Measurements from ENCODE around the gene TANC1. TPM values are rescaled to one million over a fixed set of nuclear protein-coding genes. Genes with fewer than 3 reads are reported as not detected.

TANC1 gene
- total and polyA plus RNA-seq, 2 of the 4 experiments (the other 2 are of a cell fraction), result 10.2 to 12.9 TPM

DNA sequence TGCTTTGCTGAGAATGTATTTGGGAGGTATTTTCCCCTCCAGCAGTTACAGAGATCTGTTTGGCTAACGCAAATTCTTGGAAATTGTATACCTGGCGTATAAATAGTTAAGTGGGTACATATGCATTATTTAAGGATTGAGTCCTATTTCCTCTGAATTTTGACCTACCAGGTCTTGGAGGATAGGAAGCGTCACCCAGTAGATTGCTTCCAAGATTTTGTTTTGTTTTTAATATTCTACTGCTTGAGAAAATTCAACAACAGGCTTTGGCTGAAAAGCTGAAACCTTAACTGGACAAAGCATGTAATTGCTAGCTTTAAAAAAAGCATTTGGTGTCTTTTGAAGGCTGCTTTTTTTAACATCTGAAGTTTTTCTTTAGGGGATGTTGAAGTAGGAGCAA, 168.0 kb downstream of the TANC1 start:
- Histone ChIP-seq H4K5ac (ENCODE audit: low read depth, low read length) (peak overlapping the region; percentile 26; the same call in 1 of the 2 replicates), H3K18ac (ENCODE audit: low read depth, low read length) (peak overlapping the region; percentile 39; the same call in 1 of the 2 replicates), H3K56ac (ENCODE audit: extremely low read depth, insufficient read depth, low read length) (peak overlapping the region; percentile 62; the same call in 1 of the 2 replicates), H2AFZ (replicated peaks; ENCODE audit: low read length, poor library complexity) (no peak overlapping the region), H3K4ac (ENCODE audit: low read depth, low read length) (no peak overlapping the region; the same call in 1 of the 2 replicates), H3K9me1 (ENCODE audit: insufficient read depth, low read length) (peaks cover 25% of the 10 kb centered on the region), H4K8ac (ENCODE audit: low read depth in 2 of 2, low read length in 2 of 2) (peak overlapping the region; percentile 33 to 94; a peak in 3 of 4 replicates), H2BK120ac (ENCODE audit: low read depth, low read length) (peak overlapping the region; percentile 69), H3K4me1 (ENCODE audit: control insufficient read depth, insufficient read depth, low read length) (peaks cover 36% of the 10 kb centered on the region), H3K36me3 (ENCODE audit: control insufficient read depth, insufficient read depth, low read length) (no peaks in the 10 kb centered on the region), H3K79me1 (ENCODE audit: low read depth in 1 of 2, low read length in 2 of 2) (peaks cover 23 to 61% of the 10 kb centered on the region in 2 experiments), H3K27ac (ENCODE audit: insufficient read depth, low read length) (peak overlapping the region; percentile 2; the same call in 1 of the 2 replicates), H4K20me1 (ENCODE audit: insufficient read depth, low read length) (no peaks in the 10 kb centered on the region), H2AK5ac (ENCODE audit: low read depth, low read length) (no peak overlapping the region), H3K9me3 (ENCODE audit: control insufficient read depth, insufficient read depth, low read length) (no peaks in the 10 kb centered on the region), H3K27me3 (ENCODE audit: control insufficient read depth, insufficient read depth, low read length) (no peaks in the 10 kb centered on the region), H2BK15ac (ENCODE audit: low read depth, low read length) (no peak overlapping the region; the same call in 2 of the 3 replicates), H2BK20ac (ENCODE audit: low read depth, low read length) (peak overlapping the region; percentile 30), H2BK5ac (ENCODE audit: low read depth, low read length, poor library complexity, severe bottlenecking) (peak overlapping the region; percentile 90), H3K9ac (ENCODE audit: low read depth, low read length) (no peak overlapping the region; the same call in 1 of the 2 replicates), H4K91ac (ENCODE audit: insufficient read depth, low read depth, low read length) (peak overlapping the region; percentile 43; the same call in 1 of the 2 replicates), H3K4me3 (ENCODE audit: insufficient read depth, low read depth, low read length) (peak overlapping the region; percentile 1; the same call in 1 of the 2 replicates), H2AK9ac (replicated peaks; ENCODE audit: low read depth, low read length, poor library complexity) (no peak overlapping the region), H3K4me2 (ENCODE audit: low read depth, low read length) (peak overlapping the region; percentile 71; the same call in 1 of the 2 replicates), H3K23ac (ENCODE audit: low read depth, low read length) (peak overlapping the region; percentile 11; the same call in 1 of the 2 replicates), H3K14ac (replicated peaks; ENCODE audit: low read depth, low read length) (peak overlapping the region; percentile 30; the same call in 1 of the 2 replicates)
- dilution Hi-C loops (cut with HindIII; ENCODE audit: low sequenced_read_pairs, unreplicated experiment), result no loop called here
- intact Hi-C loops (cut with micrococcal nuclease), result loop anchor here (5.0 to 10.0 kb wide), 4 partner anchors 151 to 668 kb away; partner anchors contain the start of genes BAZ2B, MARCHF7 and WDSUB1
- ChIA-PET POLR2A (ENCODE audit: unreplicated experiment) (no interaction called here), CTCF (interaction anchor here (0.6 kb wide), 1 partner anchor 348 kb away, joined by 3 read pairs; no protein-coding TSS in a partner anchor)
- in situ Hi-C loops (cut with MboI; ENCODE audit: low sequenced_read_pairs), result no loop called here
- ATAC-seq (ENCODE audit: low read depth), result no peak; the same call in 1 of the 2 replicates
- BruUV-seq (replicated peaks), result no TSS peak
- no CpG with 5 or more reads among the region's 3 CpGs for WGBS, 2 experiments (ENCODE audit: extremely low coverage in 2 of 2, insufficient read length in 1 of 2)
- no peak for DNase-seq
- TF ChIP-seq USF2 (IDR thresholded peaks at IDR 0.05; ENCODE audit: low read depth, low read length) (no peak), FOS (IDR thresholded peaks at IDR 0.05; ENCODE audit: low read depth, low read length) (no peak), MXI1 (IDR thresholded peaks at IDR 0.05; ENCODE audit: borderline replicate concordance, low read depth, low read length) (no peak), CHD1 (IDR thresholded peaks at IDR 0.05; ENCODE audit: low read depth, low read length) (no peak), BHLHE40 (IDR thresholded peaks at IDR 0.05; ENCODE audit: low read depth, low read length) (no peak), RCOR1 (IDR thresholded peaks at IDR 0.05; ENCODE audit: insufficient replicate concordance, low read length) (no peak), NFE2L2 (IDR thresholded peaks at IDR 0.05; ENCODE audit: low read depth, low read length) (no peak), POLR2A (IDR thresholded peaks at IDR 0.05; ENCODE audit: low read depth, low read length) (no peak), CEBPB (IDR thresholded peaks at IDR 0.05; ENCODE audit: low read depth, low read length) (no peak), RAD21 (IDR thresholded peaks at IDR 0.05; ENCODE audit: low read length) (no peak), MAFK (IDR thresholded peaks at IDR 0.05; ENCODE audit: low read depth, low read length) (no peak), RFX5 (IDR thresholded peaks at IDR 0.05; ENCODE audit: low read depth, low read length) (no peak), ELK1 (IDR thresholded peaks at IDR 0.05; ENCODE audit: borderline replicate concordance, low read depth, low read length) (no peak), SMC3 (IDR thresholded peaks at IDR 0.05; ENCODE audit: low read depth, low read length) (no peak), MAZ (IDR thresholded peaks at IDR 0.05; ENCODE audit: borderline replicate concordance, low read depth, low read length) (no peak)
- TF ChIP-seq, protein P1, sequence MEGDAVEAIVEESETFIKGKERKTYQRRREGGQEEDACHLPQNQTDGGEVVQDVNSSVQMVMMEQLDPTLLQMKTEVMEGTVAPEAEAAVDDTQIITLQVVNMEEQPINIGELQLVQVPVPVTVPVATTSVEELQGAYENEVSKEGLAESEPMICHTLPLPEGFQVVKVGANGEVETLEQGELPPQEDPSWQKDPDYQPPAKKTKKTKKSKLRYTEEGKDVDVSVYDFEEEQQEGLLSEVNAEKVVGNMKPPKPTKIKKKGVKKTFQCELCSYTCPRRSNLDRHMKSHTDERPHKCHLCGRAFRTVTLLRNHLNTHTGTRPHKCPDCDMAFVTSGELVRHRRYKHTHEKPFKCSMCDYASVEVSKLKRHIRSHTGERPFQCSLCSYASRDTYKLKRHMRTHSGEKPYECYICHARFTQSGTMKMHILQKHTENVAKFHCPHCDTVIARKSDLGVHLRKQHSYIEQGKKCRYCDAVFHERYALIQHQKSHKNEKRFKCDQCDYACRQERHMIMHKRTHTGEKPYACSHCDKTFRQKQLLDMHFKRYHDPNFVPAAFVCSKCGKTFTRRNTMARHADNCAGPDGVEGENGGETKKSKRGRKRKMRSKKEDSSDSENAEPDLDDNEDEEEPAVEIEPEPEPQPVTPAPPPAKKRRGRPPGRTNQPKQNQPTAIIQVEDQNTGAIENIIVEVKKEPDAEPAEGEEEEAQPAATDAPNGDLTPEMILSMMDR (conservative IDR thresholded peaks at IDR 0.05; ENCODE audit: low read depth, low read length), result no peak

All from IMR-90 (cell line).